K562 (cell line): Measurements from ENCODE around the gene DAB2IP. TPM values are rescaled to one million over a fixed set of nuclear protein-coding genes. Genes with fewer than 3 reads are reported as not detected.

Source experiments
- ATAC-seq: fragments of 200-7000 bp; cut with Tn5 transposase; 3 replicates; pipeline ENCODE4 v1.9.1; 2020; ENCODE audit warnings: moderate library complexity
- BruUV-seq: library from RNA; stranded (reverse); fragments of 400-500 nt; replicated peaks from 2 replicates; lab custom pipeline; 2021; lab: Mats Ljungman, UMichigan
- CTCF ChIA-PET: fragments of 300-600 bp; formaldehyde crosslinking; extraction: SDS; loops from one replicate; lab custom pipeline; 2021; ENCODE audit warnings: low intra/inter-chr PET ratio; lab: Yijun Ruan, JAX
- POLR2A ChIA-PET: fragments of 300-600, 350-650 bp; sonication (Branson Sonifier 250); formaldehyde crosslinking; extraction: SDS; loops from one replicate; lab custom pipeline; 2021; ENCODE audit warnings: antibody characterized with exemption, inconsistent platforms; lab: Yijun Ruan, JAX
- DNase-seq, 4 experiments: peaks; one replicate each; pipeline versions ENCODE4 v3.0.0 to v3.0.0-alpha.2; 2011 to 2018; ENCODE audit warnings: low spot score in 3 of 4, mixed read lengths in 3 of 4; ENCODE audit errors: extremely low read depth in 1 of 4
- FAIRE-seq: peaks from 2 replicates; lab custom pipeline; 2011; peaks lifted over from hg19 to GRCh38; lab: Jason Lieb, UNC
- H2AFZ ChIP-seq: 2 replicates; pipeline ENCODE4 v1.6.0; 2011; ENCODE audit warnings: low read depth, low read length, control low read depth, inconsistent platforms
- H3K27ac ChIP-seq: fragments of 200-600 bp; 3 replicates; pipeline ENCODE4 v1.8.0; 2011; ENCODE audit warnings: low read depth, mild to moderate bottlenecking, control low read depth, inconsistent platforms, low read length, moderate library complexity, mixed read lengths; ENCODE audit errors: extremely low read depth
- H3K27me3 ChIP-seq, 2 experiments: fragments of 300-600 bp in 1 of 2; 2 replicates in 1 of 2; 3 replicates in 1 of 2; pipeline versions ENCODE4 v1.6.0 to v1.8.0; 2011; ENCODE audit warnings: inconsistent platforms in 2 of 2, low read length in 2 of 2, mild to moderate bottlenecking in 1 of 2, mixed read lengths in 1 of 2, moderate library complexity in 1 of 2; ENCODE audit not compliant: control insufficient read depth in 2 of 2, insufficient read depth in 2 of 2
- H3K36me3 ChIP-seq: fragments of 300-600 bp; 3 replicates; pipeline ENCODE4 v1.8.0; 2011; ENCODE audit warnings: mild to moderate bottlenecking, low read length, inconsistent platforms; ENCODE audit not compliant: control insufficient read depth, insufficient read depth
- H3K4me1 ChIP-seq, 2 experiments: fragments of 200-600 bp in 1 of 2; replicated peaks in 1 of 2; 2 replicates in 1 of 2; 3 replicates in 1 of 2; pipeline versions ENCODE4 v1.5.1 to v1.8.0; 2011; ENCODE audit warnings: inconsistent platforms in 2 of 2, low read length in 2 of 2, mild to moderate bottlenecking in 1 of 2, mixed read lengths in 1 of 2, moderate library complexity in 1 of 2; ENCODE audit not compliant: control insufficient read depth in 2 of 2, insufficient read depth in 2 of 2
- H3K4me2 ChIP-seq: 2 replicates; pipeline ENCODE4 v1.6.1; 2011; ENCODE audit warnings: low read length, control low read depth, inconsistent platforms, mixed read lengths; ENCODE audit not compliant: insufficient read depth
- H3K4me3 ChIP-seq: fragments of 200-600 bp; sonication (generic), shearing (Covaris generic); 2 replicates; pipeline ENCODE4 v1.5.1; 2016; ENCODE audit warnings: control low read depth, inconsistent platforms
- H3K79me2 ChIP-seq: fragments of 200-600 bp; 3 replicates; pipeline ENCODE4 v1.8.0; 2011; ENCODE audit warnings: low read length, inconsistent platforms; ENCODE audit not compliant: control insufficient read depth, insufficient read depth
- H3K9ac ChIP-seq, 2 experiments: 2 replicates each; pipeline versions ENCODE4 v1.6.0 to v1.6.1; 2011; ENCODE audit warnings: low read depth in 2 of 2, low read length in 2 of 2, control low read depth in 1 of 2, inconsistent platforms in 1 of 2, mild to moderate bottlenecking in 1 of 2, mixed read lengths in 1 of 2; ENCODE audit not compliant: insufficient read depth in 1 of 2
- H3K9me1 ChIP-seq: one replicate; pipeline ENCODE4 v1.6.0; 2011; ENCODE audit warnings: inconsistent platforms, mild to moderate bottlenecking, low read length, moderate library complexity; ENCODE audit not compliant: control insufficient read depth, insufficient read depth
- H3K9me3 ChIP-seq: replicated peaks from 2 replicates; pipeline ENCODE4 v1.5.1; 2011; ENCODE audit warnings: low read depth, low read length, inconsistent platforms; ENCODE audit not compliant: control insufficient read depth, insufficient read depth
- H4K20me1 ChIP-seq: replicated peaks from 2 replicates; pipeline ENCODE4 v1.6.1; 2011; ENCODE audit warnings: low read length, inconsistent platforms, mixed read lengths; ENCODE audit not compliant: control insufficient read depth, insufficient read depth
- BRF1 ChIP-seq: IDR thresholded peaks from 3 replicates; pipeline ENCODE4 v1.6.1; 2011; ENCODE audit warnings: borderline replicate concordance, mild to moderate bottlenecking; ENCODE audit not compliant: insufficient read length; ENCODE audit errors: extremely low read depth
- CAMTA2 ChIP-seq: fragments of 250-450 bp; sonication (Bioruptor Pico); conservative IDR thresholded peaks from 2 replicates; pipeline ENCODE4 v1.5.1; 2022
- EP300 ChIP-seq: IDR thresholded peaks from 2 replicates; pipeline ENCODE4 v1.6.1; 2012; ENCODE audit warnings: low read length, improper control_type of control experiment
- KHSRP ChIP-seq: fragments of 450-650 bp; IDR thresholded peaks from 2 replicates; pipeline ENCODE4 v1.6.1; 2017
- LEF1 ChIP-seq: fragments of 450-650 bp; IDR thresholded peaks from 2 replicates; pipeline ENCODE4 v1.6.1; 2016; ENCODE audit warnings: mild to moderate bottlenecking
- PCBP1 ChIP-seq: fragments of 200-400 bp; formaldehyde crosslinking; IDR thresholded peaks from 2 replicates; pipeline ENCODE4 v1.6.1; 2018; ENCODE audit warnings: mild to moderate bottlenecking, low read depth, low read length; ENCODE audit not compliant: poor library complexity, severe bottlenecking
- PTRF ChIP-seq: fragments of 450-650 bp; IDR thresholded peaks from 2 replicates; pipeline ENCODE4 v1.6.1; 2016; ENCODE audit warnings: mild to moderate bottlenecking, missing genetic modification characterization, missing compliant biosample characterization
- RCOR1 ChIP-seq, 2 experiments: IDR thresholded peaks; 2 replicates each; pipeline ENCODE4 v1.6.1; 2012; ENCODE audit warnings: low read depth in 2 of 2, low read length in 2 of 2, borderline replicate concordance in 1 of 2, improper control_type of control experiment in 1 of 2
- ZKSCAN3 ChIP-seq: fragments of 250-450 bp; sonication (Bioruptor Pico); IDR thresholded peaks from 2 replicates; pipeline ENCODE4 v1.4.0; 2020
- ZNF143 ChIP-seq: sonication (generic); formaldehyde crosslinking; IDR thresholded peaks from 2 replicates; pipeline ENCODE4 v1.9.0; 2022; ENCODE audit warnings: mild to moderate bottlenecking, missing genetic modification reagents
- ZNF175 ChIP-seq: fragments of 200-800 bp; sonication (Bioruptor generic); IDR thresholded peaks from 2 replicates; pipeline ENCODE4 v1.6.1; 2016; ENCODE audit warnings: low read depth, mild to moderate bottlenecking, missing genetic modification characterization, missing compliant biosample characterization
- WGBS: fragments of 100-300 bp; shearing (Covaris generic); methylation state at CpG from one replicate; pipeline ENCODE4 v1.1.6; 2016; ENCODE audit warnings: low coverage, mixed read lengths; ENCODE audit not compliant: insufficient coverage; ENCODE audit errors: missing lambda C conversion rate; 5-methylcytosine and 5-hydroxymethylcytosine counted together
- in situ Hi-C: fragments of 300-500 bp; cut with MboI; formaldehyde crosslinking; loops from 4 replicates; pipeline ENCODE4 v1.15.0; 2018; ENCODE audit warnings: inconsistent platforms, mixed read lengths
- intact Hi-C: fragments of 100-400 bp; cut with micrococcal nuclease; formaldehyde crosslinking; loops from 2 replicates; pipeline ENCODE4 v1.14.2; 2022
- polyA plus RNA-seq, 8 experiments: library from polyadenylated mRNA; depleted of rRNA in 4 of 8; stranded (reverse) in 5 of 8; unstranded in 3 of 8; fragments of >200 nt; fragmentation: Nextera tagmentation in 2 of 8; fragmentation: Illumina TruSeq in 1 of 8; extraction: Ambion mirVana in 2 of 8; extraction: Trizol in 1 of 8; gene quantifications; 2 replicates each; pipeline versions ENCODE4 v1.2.1 to v1.2.3, GENCODE V29; 2011 to 2014; ENCODE audit warnings: inconsistent platforms in 1 of 8, missing spikeins in 1 of 8
- total RNA-seq, 7 experiments: library from RNA; depleted of rRNA in 6 of 7; stranded (reverse); fragments of >200 nt in 6 of 7; fragmentation: Illumina TruSeq in 2 of 7; extraction: Trizol in 2 of 7; gene quantifications; 2 replicates each; pipeline versions ENCODE4 v1.2.1 to v1.2.3, GENCODE V29; 2011 to 2021; ENCODE audit warnings: low replicate concordance in 1 of 7
- TF ChIP-seq, protein P1 (sequence below), 2 experiments: IDR thresholded peaks; 2 replicates each; pipeline ENCODE4 v1.6.1; 2011; ENCODE audit warnings: borderline replicate concordance in 1 of 2, control low read depth in 1 of 2, low read depth in 1 of 2, low read length in 1 of 2, mild to moderate bottlenecking in 1 of 2, mixed read lengths in 1 of 2, moderate library complexity in 1 of 2; ENCODE audit not compliant: insufficient read depth in 1 of 2, insufficient read length in 1 of 2, poor library complexity in 1 of 2, severe bottlenecking in 1 of 2; ENCODE audit errors: extremely low read depth in 1 of 2
- TF ChIP-seq, protein P2 (sequence below): sonication (generic); formaldehyde crosslinking; IDR thresholded peaks from 2 replicates; pipeline ENCODE4 v1.8.0; 2022; ENCODE audit warnings: mild to moderate bottlenecking, missing genetic modification reagents, borderline replicate concordance
- TF ChIP-seq, protein P3 (sequence below): fragments of 250-450 bp; sonication (Bioruptor Pico); IDR thresholded peaks from 2 replicates; pipeline ENCODE4 v1.8.0; 2021; ENCODE audit warnings: borderline replicate concordance, mild to moderate bottlenecking, moderate library complexity; ENCODE audit not compliant: poor library complexity, severe bottlenecking

Gene DAB2IP
- total and polyA plus RNA-seq, 9 of the 15 experiments (the other 6 are each of a cell fraction or from before 2014, with no cell fraction given): 0.04 to 0.31 (median 0.08) TPM; not detected in 5

DNA sequence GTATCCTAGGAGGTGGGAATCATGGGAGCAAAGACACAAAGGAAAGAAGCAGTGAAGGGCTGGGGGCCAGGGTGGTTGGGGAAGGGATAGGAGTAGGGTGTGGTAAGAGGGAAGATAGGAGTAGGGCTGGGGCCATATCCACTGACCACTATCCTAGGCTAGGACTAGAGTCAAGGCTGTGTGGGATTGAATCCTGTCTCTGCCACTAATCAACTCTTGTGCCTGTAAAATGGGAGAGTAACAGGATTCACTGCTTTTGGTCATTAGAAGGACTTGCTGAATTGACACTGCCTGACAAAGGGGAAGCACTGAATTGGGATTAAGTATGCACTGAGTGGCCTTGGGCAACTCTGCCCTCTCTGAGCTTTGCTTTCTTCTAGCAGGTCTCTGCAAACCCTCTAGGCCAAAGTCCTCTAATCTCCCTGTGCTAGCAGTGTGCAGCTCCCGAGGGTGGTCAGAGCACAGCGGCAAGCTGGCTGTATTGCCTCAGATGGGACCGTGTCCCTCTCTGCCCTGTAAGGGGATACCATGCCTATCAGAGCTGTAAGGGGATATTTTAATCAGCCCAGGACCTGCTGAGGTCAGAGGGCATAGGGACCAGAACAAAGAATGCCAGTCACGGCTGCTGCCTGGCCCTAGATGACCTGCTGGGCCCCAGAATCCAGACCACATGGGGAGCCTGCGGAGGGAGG lies 12.4 kb upstream of the DAB2IP start:
- Histone ChIP-seq H3K36me3 (no peaks in the 10 kb centered on the region), H3K9me1 (no peaks in the 10 kb centered on the region), H3K4me2 (no peak overlapping the region), H3K79me2 (no peaks in the 10 kb centered on the region), H3K27me3 (peaks cover 0 to 32% of the 10 kb centered on the region in 2 experiments; a peak in 3 of 5 replicates), H3K4me1 (peaks cover 0 to 6% of the 10 kb centered on the region in 2 experiments; a peak in 1 of 5 replicates), H2AFZ (no peak overlapping the region), H3K9me3 (no peaks in the 10 kb centered on the region), H3K27ac (no peak overlapping the region), H3K4me3 (no peak overlapping the region), H4K20me1 (no peaks in the 10 kb centered on the region; the same call in 1 of the 2 replicates), H3K9ac (no peak overlapping the region)
- ATAC-seq: no peak
- TF ChIP-seq PCBP1 (no peak), KHSRP (no peak), ZNF175 (CRISPR knock-in tag) (no peak), LEF1 (no peak), ZNF143 (CRISPR knock-in tag) (no peak), BRF1 (no peak), PTRF (tag) (no peak), EP300 (no peak), CAMTA2 (CRISPR knock-in tag) (no peak), ZKSCAN3 (CRISPR knock-in tag) (no peak), RCOR1 (IDR thresholded peaks at IDR 0.05; ENCODE audit: borderline replicate concordance in 1 of 2, low read depth in 2 of 2, low read length in 2 of 2) (no peak)
- TF ChIP-seq, protein P1, sequence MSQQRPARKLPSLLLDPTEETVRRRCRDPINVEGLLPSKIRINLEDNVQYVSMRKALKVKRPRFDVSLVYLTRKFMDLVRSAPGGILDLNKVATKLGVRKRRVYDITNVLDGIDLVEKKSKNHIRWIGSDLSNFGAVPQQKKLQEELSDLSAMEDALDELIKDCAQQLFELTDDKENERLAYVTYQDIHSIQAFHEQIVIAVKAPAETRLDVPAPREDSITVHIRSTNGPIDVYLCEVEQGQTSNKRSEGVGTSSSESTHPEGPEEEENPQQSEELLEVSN (IDR thresholded peaks at IDR 0.05; ENCODE audit: borderline replicate concordance in 1 of 2, extremely low read depth in 1 of 2, insufficient read depth in 1 of 2, insufficient read length in 1 of 2, low read depth in 1 of 2, low read length in 1 of 2, poor library complexity in 1 of 2, severe bottlenecking in 1 of 2): no peak
- TF ChIP-seq, protein P2, sequence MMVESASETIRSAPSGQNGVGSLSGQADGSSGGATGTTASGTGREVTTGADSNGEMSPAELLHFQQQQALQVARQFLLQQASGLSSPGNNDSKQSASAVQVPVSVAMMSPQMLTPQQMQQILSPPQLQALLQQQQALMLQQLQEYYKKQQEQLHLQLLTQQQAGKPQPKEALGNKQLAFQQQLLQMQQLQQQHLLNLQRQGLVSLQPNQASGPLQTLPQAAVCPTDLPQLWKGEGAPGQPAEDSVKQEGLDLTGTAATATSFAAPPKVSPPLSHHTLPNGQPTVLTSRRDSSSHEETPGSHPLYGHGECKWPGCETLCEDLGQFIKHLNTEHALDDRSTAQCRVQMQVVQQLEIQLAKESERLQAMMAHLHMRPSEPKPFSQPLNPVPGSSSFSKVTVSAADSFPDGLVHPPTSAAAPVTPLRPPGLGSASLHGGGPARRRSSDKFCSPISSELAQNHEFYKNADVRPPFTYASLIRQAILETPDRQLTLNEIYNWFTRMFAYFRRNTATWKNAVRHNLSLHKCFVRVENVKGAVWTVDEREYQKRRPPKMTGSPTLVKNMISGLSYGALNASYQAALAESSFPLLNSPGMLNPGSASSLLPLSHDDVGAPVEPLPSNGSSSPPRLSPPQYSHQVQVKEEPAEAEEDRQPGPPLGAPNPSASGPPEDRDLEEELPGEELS: no peak
- TF ChIP-seq, protein P3, sequence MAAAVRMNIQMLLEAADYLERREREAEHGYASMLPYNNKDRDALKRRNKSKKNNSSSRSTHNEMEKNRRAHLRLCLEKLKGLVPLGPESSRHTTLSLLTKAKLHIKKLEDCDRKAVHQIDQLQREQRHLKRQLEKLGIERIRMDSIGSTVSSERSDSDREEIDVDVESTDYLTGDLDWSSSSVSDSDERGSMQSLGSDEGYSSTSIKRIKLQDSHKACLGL (CRISPR knock-in tag): no peak
- POLR2A ChIA-PET: no interaction called here
- in situ Hi-C loops: no loop called here
- WGBS: 0% methylated on average over 5 of the region's 5 CpGs
- BruUV-seq: no TSS peak
- FAIRE-seq: no peak
- no peak for DNase-seq
- CTCF ChIA-PET: no interaction called here
- intact Hi-C loops: loop anchor here (5.0 kb wide), 2 partner anchors 92 to 223 kb away; no protein-coding TSS in a partner anchor
